Measurements from ENCODE around the gene SLC35C1.

GRCh38 chr11:45786272-45786671, 18.7 kb upstream of the SLC35C1 start:
- TF ChIP-seq EZH2 (IDR thresholded peaks at IDR 0.05): no peak
- no peak for TF ChIP-seq FOXP2 (optimal IDR thresholded peaks at IDR 0.05; ENCODE audit: control extremely low read depth, extremely low read length, insufficient read depth)
- no peak for TF ChIP-seq POLR2AphosphoS5 (IDR thresholded peaks at IDR 0.05; ENCODE audit: borderline replicate concordance, low read depth, low read length)

Data from SK-N-MC (cell line).